ENCODE data around the gene JUND. TPM values are rescaled to one million over a fixed set of nuclear protein-coding genes. Genes with fewer than 3 reads are reported as not detected.

Gene JUND
- total RNA-seq, 1 donor from 2014 or later, result 161 TPM

- DNase-seq (ENCODE audit: low read depth), result no peak
- Mint-ChIP-seq H3K9me3 (ENCODE audit: unreplicated experiment) (no peaks in the 10 kb centered on the region), H3K36me3 (ENCODE audit: low read depth, unreplicated experiment) (peaks cover 9% of the 10 kb centered on the region), H3K4me3 (ENCODE audit: unreplicated experiment) (peak overlapping the region; percentile 94), H3K27ac (ENCODE audit: unreplicated experiment) (peak overlapping the region; percentile 99), H3K4me1 (ENCODE audit: low read depth, unreplicated experiment) (peaks cover 16% of the 10 kb centered on the region), H3K27me3 (ENCODE audit: low read depth, unreplicated experiment) (no peaks in the 10 kb centered on the region)
- TF ChIP-seq EZH2 (IDR thresholded peaks at IDR 0.05; ENCODE audit: insufficient read depth, low read length) (no peak), CTCF (IDR thresholded peaks at IDR 0.05; ENCODE audit: insufficient read depth, low read depth, low read length) (no peak)
- Histone ChIP-seq H3K9ac (ENCODE audit: low read length) (peak overlapping the region; percentile 99), H3K4me3 (ENCODE audit: insufficient read depth, low read depth, low read length) (peak overlapping the region; percentile 98), H2AFZ (ENCODE audit: low read depth, low read length) (no peak overlapping the region), H3K79me2 (ENCODE audit: insufficient read depth, low read length) (peaks cover 58% of the 10 kb centered on the region), H3K4me2 (ENCODE audit: low read length) (peak overlapping the region; percentile 83), H3K27ac (ENCODE audit: low read depth, low read length) (peak overlapping the region; percentile 95), H3K4me1 (ENCODE audit: insufficient read depth, low read length) (peaks cover 44% of the 10 kb centered on the region), H3K27me3 (ENCODE audit: insufficient read depth, low read length) (no peaks in the 10 kb centered on the region), H3K9me3 (ENCODE audit: insufficient read depth, low read depth, low read length) (no peaks in the 10 kb centered on the region), H4K20me1 (ENCODE audit: insufficient read depth, low read length) (peaks cover 59% of the 10 kb centered on the region), H3K36me3 (ENCODE audit: insufficient read depth, low read length) (peaks cover 4% of the 10 kb centered on the region)
- FAIRE-seq, result no peak
Observed at GRCh38 chr19:18278521-18279265, 2.7 kb downstream of the JUND start.

GRCh38 chr19:18274781-18275356 lies 6.6 kb downstream of the JUND start:
- Histone ChIP-seq H2AFZ (ENCODE audit: low read depth, low read length) (no peak overlapping the region), H3K36me3 (ENCODE audit: insufficient read depth, low read length) (peaks cover 4% of the 10 kb centered on the region), H3K9me3 (ENCODE audit: insufficient read depth, low read depth, low read length) (no peaks in the 10 kb centered on the region), H3K27ac (ENCODE audit: low read depth, low read length) (peak overlapping the region; percentile 41), H3K4me2 (ENCODE audit: low read length) (peak overlapping the region; percentile 71), H3K27me3 (ENCODE audit: insufficient read depth, low read length) (no peaks in the 10 kb centered on the region), H3K9ac (ENCODE audit: low read length) (peak overlapping the region; percentile 53), H4K20me1 (ENCODE audit: insufficient read depth, low read length) (peaks cover 60% of the 10 kb centered on the region), H3K4me1 (ENCODE audit: insufficient read depth, low read length) (peaks cover 35% of the 10 kb centered on the region), H3K4me3 (ENCODE audit: insufficient read depth, low read depth, low read length) (no peak overlapping the region), H3K79me2 (ENCODE audit: insufficient read depth, low read length) (peaks cover 44% of the 10 kb centered on the region)
- Mint-ChIP-seq H3K4me3 (ENCODE audit: unreplicated experiment) (no peak overlapping the region), H3K4me1 (ENCODE audit: low read depth, unreplicated experiment) (peaks cover 8% of the 10 kb centered on the region), H3K27me3 (ENCODE audit: low read depth, unreplicated experiment) (no peaks in the 10 kb centered on the region), H3K9me3 (ENCODE audit: unreplicated experiment) (no peaks in the 10 kb centered on the region), H3K27ac (ENCODE audit: unreplicated experiment) (no peak overlapping the region), H3K36me3 (ENCODE audit: low read depth, unreplicated experiment) (peaks cover 11% of the 10 kb centered on the region)
- DNase-seq (ENCODE audit: low read depth) (peak; percentile 78), FAIRE-seq (no peak)
- TF ChIP-seq CTCF (IDR thresholded peaks at IDR 0.05; ENCODE audit: insufficient read depth, low read depth, low read length) (no peak), EZH2 (IDR thresholded peaks at IDR 0.05; ENCODE audit: insufficient read depth, low read length) (no peak)

All from astrocyte (in vitro differentiated cells and primary cell).